IMR-90 (cell line): ENCODE measurements around the gene PRPSAP1. TPM values are rescaled to one million over a fixed set of nuclear protein-coding genes. Genes with fewer than 3 reads are reported as not detected.
A peak's percentile ranks its signal among the peaks of the same experiment; 100 is the strongest.

Experiments used
- ATAC-seq: fragments of 200-7000 bp; cut with Tn5 transposase; 2 replicates; pipeline ENCODE4 v1.9.1; 2020; ENCODE audit warnings: low read depth, mild to moderate bottlenecking, moderate library complexity
- BruUV-seq: library from RNA; stranded (reverse); fragments of 400-500 nt; replicated peaks from 2 replicates; lab custom pipeline; 2021; lab: Mats Ljungman, UMichigan
- CTCF ChIA-PET: fragments of 300-600 bp; formaldehyde crosslinking; extraction: SDS; loops from one replicate; lab custom pipeline; 2021; ENCODE audit warnings: antibody characterized with exemption; lab: Yijun Ruan, JAX
- POLR2A ChIA-PET: fragments of 300-600 bp; sonication (Branson Sonifier 250); formaldehyde crosslinking; loops from one replicate; lab custom pipeline; 2022; ENCODE audit warnings: antibody characterized with exemption; ENCODE audit not compliant: unreplicated experiment; lab: Charles Lee
- DNase-seq: peaks from one replicate; pipeline ENCODE4 v3.0.0; 2013
- H2AFZ ChIP-seq: replicated peaks from 2 replicates; pipeline ENCODE3; 2013; ENCODE audit warnings: low read length, mild to moderate bottlenecking; ENCODE audit not compliant: poor library complexity
- H2AK5ac ChIP-seq: 2 replicates; pipeline ENCODE4 v1.6.1; 2013; ENCODE audit warnings: low read depth, low read length, inconsistent platforms
- H2AK9ac ChIP-seq: replicated peaks from 2 replicates; pipeline ENCODE3; 2013; ENCODE audit warnings: mild to moderate bottlenecking, low read depth, low read length, moderate library complexity; ENCODE audit not compliant: poor library complexity
- H2BK120ac ChIP-seq: 2 replicates; pipeline ENCODE4 v1.6.1; 2013; ENCODE audit warnings: low read depth, low read length, inconsistent platforms
- H2BK15ac ChIP-seq: 3 replicates; pipeline ENCODE4 v1.6.1; 2013; ENCODE audit warnings: low read depth, low read length, inconsistent platforms
- H2BK20ac ChIP-seq: 2 replicates; pipeline ENCODE4 v1.6.1; 2013; ENCODE audit warnings: low read depth, mild to moderate bottlenecking, inconsistent platforms, low read length, moderate library complexity
- H2BK5ac ChIP-seq: 2 replicates; pipeline ENCODE4 v1.6.1; 2013; ENCODE audit warnings: mild to moderate bottlenecking, low read depth, low read length, inconsistent platforms; ENCODE audit not compliant: poor library complexity, severe bottlenecking
- H3K14ac ChIP-seq: replicated peaks from 2 replicates; pipeline ENCODE4 v1.6.1; 2013; ENCODE audit warnings: low read depth, low read length, inconsistent platforms
- H3K18ac ChIP-seq: 2 replicates; pipeline ENCODE4 v1.6.1; 2013; ENCODE audit warnings: low read depth, low read length, control low read depth
- H3K23ac ChIP-seq: 2 replicates; pipeline ENCODE4 v1.6.1; 2013; ENCODE audit warnings: low read depth, low read length, inconsistent platforms
- H3K27ac ChIP-seq: 2 replicates; pipeline ENCODE4 v1.5.1; 2013; ENCODE audit warnings: mild to moderate bottlenecking, control low read depth, low read length; ENCODE audit not compliant: insufficient read depth
- H3K27me3 ChIP-seq: 2 replicates; pipeline ENCODE4 v1.6.1; 2013; ENCODE audit warnings: low read length; ENCODE audit not compliant: control insufficient read depth, insufficient read depth
- H3K36me3 ChIP-seq: 2 replicates; pipeline ENCODE4 v1.6.1; 2013; ENCODE audit warnings: low read length, mixed read lengths; ENCODE audit not compliant: control insufficient read depth, insufficient read depth
- H3K4ac ChIP-seq: 2 replicates; pipeline ENCODE4 v1.6.1; 2013; ENCODE audit warnings: low read depth, low read length, inconsistent platforms
- H3K4me1 ChIP-seq: 2 replicates; pipeline ENCODE4 v1.6.1; 2013; ENCODE audit warnings: low read length, mixed read lengths; ENCODE audit not compliant: control insufficient read depth, insufficient read depth
- H3K4me2 ChIP-seq: 2 replicates; pipeline ENCODE4 v1.6.1; 2013; ENCODE audit warnings: low read depth, mild to moderate bottlenecking, control low read depth, low read length, moderate library complexity
- H3K4me3 ChIP-seq: 2 replicates; pipeline ENCODE4 v1.5.1; 2013; ENCODE audit warnings: low read depth, mild to moderate bottlenecking, control low read depth, low read length, moderate library complexity; ENCODE audit not compliant: insufficient read depth
- H3K56ac ChIP-seq: 2 replicates; pipeline ENCODE4 v1.6.1; 2013; ENCODE audit warnings: low read length, inconsistent platforms; ENCODE audit not compliant: insufficient read depth; ENCODE audit errors: extremely low read depth
- H3K79me1 ChIP-seq, 2 experiments: 2 replicates each; pipeline ENCODE4 v1.6.1; 2013; ENCODE audit warnings: low read length in 2 of 2, inconsistent platforms in 1 of 2, low read depth in 1 of 2
- H3K9ac ChIP-seq: 2 replicates; pipeline ENCODE4 v1.6.1; 2013; ENCODE audit warnings: low read depth, low read length, control low read depth
- H3K9me1 ChIP-seq: 2 replicates; pipeline ENCODE4 v1.6.1; 2013; ENCODE audit warnings: low read length, inconsistent platforms; ENCODE audit not compliant: insufficient read depth
- H3K9me3 ChIP-seq: 2 replicates; pipeline ENCODE4 v1.6.1; 2013; ENCODE audit warnings: low read length; ENCODE audit not compliant: control insufficient read depth, insufficient read depth
- H4K20me1 ChIP-seq: 2 replicates; pipeline ENCODE4 v1.6.1; 2013; ENCODE audit warnings: low read length, inconsistent platforms; ENCODE audit not compliant: insufficient read depth
- H4K5ac ChIP-seq: 2 replicates; pipeline ENCODE4 v1.6.1; 2013; ENCODE audit warnings: mild to moderate bottlenecking, low read depth, low read length, control low read depth
- H4K8ac ChIP-seq, 2 experiments: 2 replicates each; pipeline ENCODE4 v1.6.1; 2013; ENCODE audit warnings: low read depth in 2 of 2, low read length in 2 of 2, control low read depth in 1 of 2, inconsistent platforms in 1 of 2
- H4K91ac ChIP-seq: 2 replicates; pipeline ENCODE4 v1.6.1; 2013; ENCODE audit warnings: low read depth, low read length, inconsistent platforms; ENCODE audit not compliant: insufficient read depth
- CHD1 ChIP-seq: IDR thresholded peaks from 2 replicates; pipeline ENCODE4 v1.6.1; 2012; ENCODE audit warnings: low read depth, low read length, improper control_type of control experiment
- RFX5 ChIP-seq: IDR thresholded peaks from 2 replicates; pipeline ENCODE4 v1.8.0; 2012; ENCODE audit warnings: low read depth, mild to moderate bottlenecking, low read length, moderate library complexity
- WGBS, 2 experiments: methylation state at CpG; one replicate each; pipeline versions ENCODE4 v1.1.5 to v1.1.7; 2013; ENCODE audit warnings: missing lambda C conversion rate in 2 of 2; ENCODE audit not compliant: insufficient read length in 1 of 2; ENCODE audit errors: extremely low coverage in 2 of 2; 5-methylcytosine and 5-hydroxymethylcytosine counted together
- dilution Hi-C: fragments of 300-500 bp; cut with HindIII; formaldehyde crosslinking; loops from one replicate; pipeline ENCODE4 v1.14.3; 2018; ENCODE audit warnings: low sequenced_read_pairs; ENCODE audit not compliant: unreplicated experiment
- in situ Hi-C: fragments of 300-500 bp; cut with MboI; formaldehyde crosslinking; loops from 3 replicates; pipeline ENCODE4 v1.14.3; 2019; ENCODE audit warnings: low sequenced_read_pairs, inconsistent platforms, mixed read lengths
- intact Hi-C: fragments of 100-400 bp; cut with micrococcal nuclease; formaldehyde crosslinking; loops from 2 replicates; pipeline ENCODE4 v1.10.0; 2022
- polyA plus RNA-seq, 3 experiments: library from polyadenylated mRNA; depleted of rRNA; stranded (reverse); fragments of >200 nt; gene quantifications; 2 replicates each; pipeline ENCODE4 v1.2.3, GENCODE V29; 2012; ENCODE audit warnings: low replicate concordance in 1 of 3
- total RNA-seq: library from RNA; depleted of rRNA; stranded (reverse); fragments of >200 nt; gene quantifications from 2 replicates; pipeline ENCODE4 v1.2.3, GENCODE V29; 2012
- TF ChIP-seq, protein P1 (sequence below): fragments of 150-350 bp; IDR thresholded peaks from 2 replicates; pipeline ENCODE4 v1.6.1; 2017; ENCODE audit warnings: mild to moderate bottlenecking, antibody characterized with exemption, low read length, low read depth

Gene PRPSAP1
- total and polyA plus RNA-seq, 2 of the 4 experiments (the other 2 are of a cell fraction) = 34.4 to 48.6 TPM

DNA sequence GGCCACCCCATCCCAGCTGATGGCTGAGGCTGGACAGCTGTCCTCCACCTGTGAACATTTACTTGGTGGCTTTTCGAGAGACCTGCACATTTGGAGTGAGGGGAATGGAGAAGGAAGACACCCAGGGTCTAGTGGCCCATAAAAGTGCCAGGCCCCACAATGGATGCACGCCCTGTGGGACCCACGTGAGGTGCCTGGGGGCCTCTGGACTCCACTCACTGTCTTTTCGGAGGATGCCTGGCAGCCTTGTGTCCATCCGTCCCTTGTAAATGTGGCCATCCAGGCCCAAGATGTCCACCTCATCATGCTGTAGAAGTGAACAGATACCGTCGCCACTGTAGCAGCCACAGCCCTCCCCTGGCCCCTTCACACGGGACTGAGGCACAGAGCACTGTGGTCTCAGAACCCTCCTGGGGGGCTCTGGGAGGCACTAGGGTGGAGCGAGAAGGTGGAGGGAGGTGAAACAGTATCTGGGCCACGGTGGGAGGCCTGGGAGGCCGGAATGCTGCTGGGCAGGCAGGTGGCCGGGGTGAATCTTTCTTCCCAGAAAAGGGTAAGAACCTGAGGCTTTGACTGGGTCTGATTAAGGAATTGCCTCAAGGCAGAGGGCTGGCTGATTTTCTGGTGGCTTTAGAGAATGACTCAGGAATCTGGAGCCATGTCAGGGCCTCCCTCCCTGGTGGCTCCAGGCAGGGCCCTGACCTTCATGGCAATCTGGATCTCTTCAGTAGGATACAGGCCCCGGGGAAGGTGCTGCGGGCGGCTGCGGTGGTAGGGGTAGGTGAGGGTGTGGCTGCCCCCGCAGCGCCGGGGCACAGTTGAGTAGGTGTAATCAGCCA is 77.0 kb downstream of the PRPSAP1 start:
- DNase-seq (peak; percentile 31), ATAC-seq (peak; percentile 24)
- dilution Hi-C loops (no loop called here), in situ Hi-C loops (no loop called here), intact Hi-C loops (no loop called here)
- Histone ChIP-seq H3K9me3 (no peaks in the 10 kb centered on the region), H3K27ac (no peak overlapping the region), H2BK120ac (peak overlapping the region; percentile 6; the same call in 1 of the 2 replicates), H3K14ac (no peak overlapping the region), H3K27me3 (no peaks in the 10 kb centered on the region), H3K23ac (no peak overlapping the region), H2BK5ac (peak overlapping the region; percentile 52), H3K56ac (no peak overlapping the region), H3K79me1 (peaks cover 0 to 13% of the 10 kb centered on the region in 2 experiments; a peak in 2 of 4 replicates), H2AFZ (peak overlapping the region; percentile 46), H3K4ac (0 out of 2 replicates have a peak overlapping the region, but pooled peaks have one; percentile 7), H3K9me1 (peaks cover 6% of the 10 kb centered on the region), H4K5ac (no peak overlapping the region), H2AK5ac (no peak overlapping the region; the same call in 1 of the 2 replicates), H4K91ac (no peak overlapping the region), H3K4me3 (no peak overlapping the region), H4K20me1 (no peaks in the 10 kb centered on the region; the same call in 1 of the 2 replicates), H2AK9ac (peak overlapping the region; percentile 33), H3K4me2 (no peak overlapping the region), H3K36me3 (peaks cover 2% of the 10 kb centered on the region), H2BK15ac (no peak overlapping the region), H4K8ac (peak overlapping the region in 1 of 2 experiments; percentile 2; a peak in 1 of 4 replicates), H2BK20ac (no peak overlapping the region), H3K18ac (no peak overlapping the region), H3K4me1 (peaks cover 7% of the 10 kb centered on the region), H3K9ac (no peak overlapping the region)
- CTCF ChIA-PET = interaction anchor here (1.1 kb wide), 1 partner anchor 168 kb away, joined by 4 read pairs; no protein-coding TSS in a partner anchor
- TF ChIP-seq CHD1 = no peak
- TF ChIP-seq, protein P1, sequence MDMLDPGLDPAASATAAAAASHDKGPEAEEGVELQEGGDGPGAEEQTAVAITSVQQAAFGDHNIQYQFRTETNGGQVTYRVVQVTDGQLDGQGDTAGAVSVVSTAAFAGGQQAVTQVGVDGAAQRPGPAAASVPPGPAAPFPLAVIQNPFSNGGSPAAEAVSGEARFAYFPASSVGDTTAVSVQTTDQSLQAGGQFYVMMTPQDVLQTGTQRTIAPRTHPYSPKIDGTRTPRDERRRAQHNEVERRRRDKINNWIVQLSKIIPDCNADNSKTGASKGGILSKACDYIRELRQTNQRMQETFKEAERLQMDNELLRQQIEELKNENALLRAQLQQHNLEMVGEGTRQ = no peak
- no peak for TF ChIP-seq RFX5
- BruUV-seq = no TSS peak
- POLR2A ChIA-PET = no interaction called here
- 96% methylated on average over 8 of the region's 19 CpGs; no CpG with 5 or more reads in 1 of the 2 experiments for WGBS, 2 experiments
